D341Med (cell line): Measurements from ENCODE around the gene ABCC6.

Experiments
- DNase-seq: peaks from one replicate; pipeline ENCODE4 v3.0.0; 2012; ENCODE audit warnings: low spot score

The ABCC6 gene

GRCh38 chr16:16141784-16142396, 81.4 kb downstream of the ABCC6 start:
- DNase-seq = no peak

DNA sequence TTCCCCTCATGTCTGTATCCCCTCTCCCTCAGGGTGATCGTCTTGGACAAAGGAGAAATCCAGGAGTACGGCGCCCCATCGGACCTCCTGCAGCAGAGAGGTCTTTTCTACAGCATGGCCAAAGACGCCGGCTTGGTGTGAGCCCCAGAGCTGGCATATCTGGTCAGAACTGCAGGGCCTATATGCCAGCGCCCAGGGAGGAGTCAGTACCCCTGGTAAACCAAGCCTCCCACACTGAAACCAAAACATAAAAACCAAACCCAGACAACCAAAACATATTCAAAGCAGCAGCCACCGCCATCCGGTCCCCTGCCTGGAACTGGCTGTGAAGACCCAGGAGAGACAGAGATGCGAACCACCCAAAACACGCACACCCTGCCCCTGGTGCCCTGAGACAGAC, 82.2 kb downstream of the ABCC6 start:
- no peak for DNase-seq

DNA sequence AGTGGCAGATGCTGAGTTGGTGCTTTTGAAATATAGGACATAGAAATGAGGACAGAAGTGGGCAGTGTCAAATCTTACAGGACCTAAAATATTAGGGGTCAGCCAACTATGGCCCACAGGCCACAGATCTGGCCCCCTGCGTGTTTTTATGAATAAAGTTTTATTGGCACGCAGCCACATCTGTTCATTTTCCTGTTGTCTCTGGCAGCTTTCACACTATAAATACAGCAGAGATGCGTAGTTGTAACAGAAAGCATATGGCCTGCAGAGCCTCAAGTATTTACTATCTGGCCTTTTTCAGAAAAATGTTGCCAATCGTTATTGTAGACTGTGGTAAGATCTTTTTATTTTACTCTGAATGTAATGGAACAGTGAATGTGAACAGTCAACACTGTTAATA, 82.8 kb downstream of the ABCC6 start:
- DNase-seq = no peak

DNA sequence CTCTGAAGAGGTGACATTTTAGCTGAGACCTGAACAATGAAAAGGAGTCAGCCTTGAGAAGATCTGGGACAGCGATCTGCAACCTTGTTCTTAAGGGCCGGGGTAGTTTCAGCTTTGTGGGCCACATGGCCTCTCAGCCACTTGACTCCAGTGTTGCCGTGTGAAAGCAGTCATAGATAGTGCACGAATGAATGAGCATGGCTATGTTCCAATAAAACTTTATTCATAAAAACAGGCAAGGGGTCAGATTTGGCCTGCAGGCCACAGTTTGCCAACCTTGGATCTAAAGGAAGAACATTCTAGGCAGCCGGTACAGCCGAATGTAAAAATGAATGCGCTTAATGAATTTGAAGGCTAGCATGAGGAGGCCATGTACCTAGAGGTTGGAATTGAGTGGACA, 83.5 kb downstream of the ABCC6 start:
- no peak for DNase-seq

GRCh38 chr16:16139061-16139460, 84.2 kb downstream of the ABCC6 start:
- DNase-seq = no peak

GRCh38 chr16:16138034-16138635, 85.2 kb downstream of the ABCC6 start:
- DNase-seq = no peak

GRCh38 chr16:16137110-16137509, 86.2 kb downstream of the ABCC6 start:
- DNase-seq = no peak

DNA sequence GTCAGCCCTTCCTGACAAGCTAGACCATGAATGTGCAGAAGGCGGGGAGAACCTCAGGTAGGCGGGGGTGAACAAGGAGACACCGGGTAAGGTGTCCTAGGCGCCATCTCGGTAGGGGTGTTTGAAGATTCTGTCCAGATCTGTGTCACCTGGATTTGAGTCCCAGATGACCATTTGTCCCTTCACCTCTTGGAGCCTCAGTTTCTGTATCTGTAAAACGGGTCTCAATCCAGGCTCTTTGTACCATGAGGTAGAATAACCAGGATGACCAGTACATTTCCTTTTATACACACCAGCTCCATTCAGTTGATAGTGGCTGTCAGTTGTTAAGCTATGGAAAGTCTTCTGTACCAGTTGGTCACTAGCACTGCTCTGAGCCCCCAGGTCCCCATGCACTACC, 86.7 kb downstream of the ABCC6 start:
- no peak for DNase-seq

DNA sequence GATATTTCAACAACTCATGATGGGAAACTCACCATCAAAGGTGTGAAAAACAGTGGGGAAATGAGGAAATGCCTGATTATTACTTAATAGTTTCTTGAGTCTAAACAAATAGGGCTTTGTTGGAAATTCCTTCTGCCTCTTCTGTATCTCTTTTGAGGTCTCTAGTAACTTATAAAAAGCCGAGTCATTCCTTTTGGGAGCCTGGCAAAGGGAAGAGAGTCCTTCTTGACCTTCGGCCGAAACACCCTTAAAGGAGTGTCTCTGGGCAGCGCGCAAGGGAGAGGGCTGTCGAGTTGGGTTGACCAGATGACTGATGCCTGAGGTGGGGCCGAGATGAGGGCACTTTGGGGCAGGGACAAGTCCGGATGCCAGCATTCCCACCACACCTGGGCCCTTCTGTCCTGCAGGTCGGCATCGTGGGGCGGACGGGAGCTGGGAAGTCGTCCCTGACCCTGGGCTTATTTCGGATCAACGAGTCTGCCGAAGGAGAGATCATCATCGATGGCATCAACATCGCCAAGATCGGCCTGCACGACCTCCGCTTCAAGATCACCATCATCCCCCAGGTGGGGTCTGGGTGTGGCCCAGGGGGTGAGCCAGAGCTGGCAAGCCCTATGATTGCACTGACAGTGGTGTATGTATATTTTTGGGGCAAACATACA, 89.2 kb downstream of the ABCC6 start:
- no peak for DNase-seq

DNA sequence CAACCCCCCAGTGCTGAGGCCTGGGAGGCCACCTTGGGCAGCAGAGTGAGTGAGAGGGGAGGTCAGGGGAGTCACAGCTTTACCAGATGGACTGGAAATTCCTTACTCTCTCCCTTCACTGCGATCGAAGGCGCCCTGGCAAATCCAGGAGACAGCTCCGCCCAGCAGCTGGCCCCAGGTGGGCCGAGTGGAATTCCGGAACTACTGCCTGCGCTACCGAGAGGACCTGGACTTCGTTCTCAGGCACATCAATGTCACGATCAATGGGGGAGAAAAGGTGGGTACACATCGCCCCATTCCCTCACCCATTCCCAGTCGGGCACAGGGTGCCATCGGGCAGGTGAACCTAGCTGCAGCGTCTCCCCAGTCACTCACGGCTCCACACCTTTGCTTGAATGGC, 91.6 kb downstream of the ABCC6 start:
- no peak for DNase-seq

- DNase-seq = no peak
Observed at GRCh38 chr16:16131204-16131603, 92.1 kb downstream of the ABCC6 start.

DNA sequence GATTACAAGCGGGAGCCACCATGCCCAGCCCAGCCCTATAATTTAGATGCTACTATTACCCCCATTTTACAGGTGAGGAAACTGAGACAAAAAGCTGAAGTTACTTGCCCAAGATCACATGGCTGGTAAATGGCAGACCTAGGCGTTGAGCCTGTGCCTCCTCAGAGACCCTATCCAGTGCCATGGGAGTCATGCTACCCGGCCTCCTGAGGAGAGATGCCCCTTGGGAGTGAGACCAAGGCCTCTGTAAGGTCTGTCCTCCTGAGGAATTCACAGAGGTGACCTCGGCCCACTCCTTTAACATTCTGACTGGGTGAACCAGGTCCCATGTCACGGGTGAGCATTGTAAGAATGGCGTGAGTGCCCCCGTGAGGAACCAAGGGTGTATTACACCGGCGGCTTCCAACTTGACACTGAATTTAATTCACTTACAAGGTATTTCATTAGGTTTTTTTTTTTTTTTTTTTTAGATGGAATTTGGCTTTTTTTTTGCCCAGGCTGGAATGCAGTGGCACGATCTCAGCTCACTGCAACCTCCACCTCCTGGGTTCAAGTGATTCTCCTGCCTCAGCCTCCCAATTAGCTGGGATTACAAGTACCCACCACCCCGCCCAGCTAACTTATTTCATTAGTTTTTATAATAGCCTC, 95.7 kb downstream of the ABCC6 start:
- DNase-seq = peak; percentile 77

- DNase-seq = no peak
Observed at GRCh38 chr16:16126896-16127295, 96.4 kb downstream of the ABCC6 start.

DNA sequence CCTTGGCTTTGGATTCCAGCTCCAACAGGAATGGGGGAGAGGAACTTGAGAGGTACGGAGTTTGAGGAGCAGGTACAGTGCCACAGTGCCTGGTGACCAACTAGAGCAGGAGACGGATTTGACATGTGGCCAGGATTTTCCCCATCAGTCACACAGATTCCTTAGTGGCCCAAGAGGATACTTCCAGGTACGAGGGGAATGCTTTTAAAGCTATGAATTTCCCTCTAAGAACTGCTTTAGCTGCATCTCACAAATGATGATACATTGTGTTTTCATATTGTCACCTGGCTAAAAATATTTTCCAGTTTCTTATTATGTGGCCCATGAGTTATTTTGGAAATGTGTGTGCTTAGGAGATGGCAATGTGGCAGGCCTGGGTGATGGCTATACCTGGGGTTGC, 98.3 kb downstream of the ABCC6 start:
- no peak for DNase-seq

GRCh38 chr16:16124438-16124837, 98.9 kb downstream of the ABCC6 start:
- DNase-seq = peak; percentile 58

GRCh38 chr16:16122264-16122663, 101.0 kb downstream of the ABCC6 start:
- DNase-seq = no peak

DNA sequence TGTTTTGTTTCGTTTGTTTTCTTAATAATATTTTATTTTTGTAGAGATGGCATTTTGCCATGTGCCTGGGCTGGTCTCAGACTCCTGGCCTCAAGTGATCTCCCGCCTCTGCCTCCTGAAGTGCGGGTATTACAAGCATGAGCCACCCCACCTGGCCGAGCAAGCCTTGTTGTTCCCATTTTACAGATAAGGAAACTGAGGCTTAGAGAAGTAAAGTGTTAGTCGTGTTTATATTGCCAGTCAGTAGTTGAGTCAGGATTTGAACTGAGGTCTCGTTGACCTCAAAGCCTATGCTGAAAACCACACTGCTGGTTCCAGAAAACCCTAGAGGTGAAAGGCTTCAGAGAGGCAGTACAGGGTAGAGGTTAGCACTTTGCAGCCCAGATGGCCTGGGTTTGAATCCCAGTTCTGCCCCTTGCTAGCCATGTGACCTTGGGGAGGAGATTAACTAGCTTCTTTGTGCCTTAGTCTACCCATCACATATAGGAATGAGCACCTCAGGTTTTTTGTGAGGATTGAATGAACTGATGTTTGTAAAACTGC, 102.0 kb downstream of the ABCC6 start:
- DNase-seq = no peak

DNA sequence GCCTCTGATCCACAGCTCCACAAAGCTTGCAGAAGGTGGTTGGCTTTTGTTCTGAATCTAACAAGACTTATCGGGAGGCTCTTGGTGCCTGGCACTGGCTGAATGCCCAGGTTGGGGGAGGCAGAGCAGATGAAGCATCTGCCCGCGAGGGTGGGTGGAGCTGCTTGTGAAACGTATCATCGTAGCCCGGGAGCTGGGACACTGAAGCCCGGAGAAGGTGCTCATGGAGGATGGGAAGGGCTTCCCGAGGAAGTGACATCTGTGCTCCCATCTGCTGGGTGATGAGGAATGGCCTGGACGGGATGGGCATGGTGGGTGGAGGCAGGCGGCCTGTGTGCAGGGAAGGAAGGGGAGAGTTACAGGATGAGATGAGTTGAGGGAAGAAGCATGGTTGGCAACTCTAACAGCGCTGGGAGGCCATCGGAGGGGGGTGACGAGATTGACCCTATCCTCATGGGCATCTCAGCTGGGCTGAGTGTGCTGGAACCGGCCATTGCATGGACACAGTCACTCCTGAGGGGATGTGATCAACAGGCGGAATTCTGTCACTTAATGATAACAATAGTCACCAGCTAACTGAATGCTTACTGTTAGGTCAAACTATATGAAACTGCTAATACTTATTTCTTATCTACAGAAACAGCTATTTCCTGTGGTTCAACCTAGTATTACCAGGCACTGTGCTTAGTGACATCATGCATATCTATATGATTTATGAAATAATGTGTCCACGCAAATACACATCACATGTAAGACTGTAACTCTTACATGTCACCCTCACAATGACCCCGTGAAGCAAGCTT, 102.7 kb downstream of the ABCC6 start:
- DNase-seq = peak; percentile 88

GRCh38 chr16:16120044-16120381, 103.3 kb downstream of the ABCC6 start:
- no peak for DNase-seq

- DNase-seq = no peak
Observed at GRCh38 chr16:16118337-16118736, 105.0 kb downstream of the ABCC6 start.

GRCh38 chr16:16116841-16117240, 106.5 kb downstream of the ABCC6 start:
- DNase-seq = no peak

GRCh38 chr16:16113076-16113475, 110.2 kb downstream of the ABCC6 start:
- DNase-seq = no peak
